Stimulated activated CD4-positive, alpha-beta T cell treated with anti-CD3 and anti-CD28 coated beads, Interleukin-15, amount 100 ng/mL, for 24 hours (primary cell): ENCODE data around the gene OLFML3.
A peak's percentile ranks its signal among the peaks of the same experiment; 100 is the strongest.
"Not testable (repeated sequence)": the region's sequence is repeated elsewhere in the genome, so short reads cannot be mapped to it uniquely, and the experiment has no call there.

Experiments
- DNase-seq: peaks from one replicate; pipeline ENCODE4 v3.0.0-alpha.2; 2020

OLFML3 gene, protein sequence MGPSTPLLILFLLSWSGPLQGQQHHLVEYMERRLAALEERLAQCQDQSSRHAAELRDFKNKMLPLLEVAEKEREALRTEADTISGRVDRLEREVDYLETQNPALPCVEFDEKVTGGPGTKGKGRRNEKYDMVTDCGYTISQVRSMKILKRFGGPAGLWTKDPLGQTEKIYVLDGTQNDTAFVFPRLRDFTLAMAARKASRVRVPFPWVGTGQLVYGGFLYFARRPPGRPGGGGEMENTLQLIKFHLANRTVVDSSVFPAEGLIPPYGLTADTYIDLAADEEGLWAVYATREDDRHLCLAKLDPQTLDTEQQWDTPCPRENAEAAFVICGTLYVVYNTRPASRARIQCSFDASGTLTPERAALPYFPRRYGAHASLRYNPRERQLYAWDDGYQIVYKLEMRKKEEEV

DNA sequence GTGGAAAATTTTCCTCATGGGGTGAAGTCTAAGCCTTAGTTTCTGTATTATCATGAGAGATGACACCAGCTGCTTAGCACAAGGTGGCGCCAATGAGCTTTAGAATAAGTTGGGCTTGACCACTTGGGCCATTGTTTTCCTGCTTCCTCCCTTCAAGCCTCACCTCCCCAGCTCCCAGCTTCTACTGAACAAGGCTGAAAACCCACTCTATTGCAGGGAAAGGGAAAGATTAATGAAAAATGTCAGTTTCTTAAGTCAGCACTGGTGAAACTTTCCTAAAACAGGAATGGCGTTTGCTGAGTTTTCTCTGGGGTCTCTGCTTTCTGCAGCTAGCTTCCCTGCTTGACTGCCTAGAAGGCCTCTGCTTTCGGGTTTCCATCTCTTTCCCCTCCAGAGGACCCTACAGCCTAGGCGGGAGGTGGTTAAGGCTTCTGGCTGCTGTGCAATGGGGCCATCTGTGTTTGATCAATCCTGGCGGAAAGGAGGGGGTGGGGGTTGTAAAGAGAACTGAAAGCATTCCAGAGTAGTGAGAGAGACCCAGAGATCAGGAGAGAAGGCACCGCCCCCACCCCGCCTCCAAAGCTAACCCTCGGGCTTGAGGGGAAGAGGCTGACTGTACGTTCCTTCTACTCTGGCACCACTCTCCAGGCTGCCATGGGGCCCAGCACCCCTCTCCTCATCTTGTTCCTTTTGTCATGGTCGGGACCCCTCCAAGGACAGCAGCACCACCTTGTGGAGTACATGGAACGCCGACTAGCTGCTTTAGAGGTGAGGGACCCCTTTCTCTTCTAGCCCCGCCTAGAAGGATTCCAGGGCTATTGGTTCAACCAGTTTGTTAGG lies at the start of gene OLFML3:
OLFML3 (plus strand) TSS at position 612 of the 840 bp plus-strand sequence; CDS start at position 655, 43 bp downstream.
- peak; percentile 73 for DNase-seq

DNA sequence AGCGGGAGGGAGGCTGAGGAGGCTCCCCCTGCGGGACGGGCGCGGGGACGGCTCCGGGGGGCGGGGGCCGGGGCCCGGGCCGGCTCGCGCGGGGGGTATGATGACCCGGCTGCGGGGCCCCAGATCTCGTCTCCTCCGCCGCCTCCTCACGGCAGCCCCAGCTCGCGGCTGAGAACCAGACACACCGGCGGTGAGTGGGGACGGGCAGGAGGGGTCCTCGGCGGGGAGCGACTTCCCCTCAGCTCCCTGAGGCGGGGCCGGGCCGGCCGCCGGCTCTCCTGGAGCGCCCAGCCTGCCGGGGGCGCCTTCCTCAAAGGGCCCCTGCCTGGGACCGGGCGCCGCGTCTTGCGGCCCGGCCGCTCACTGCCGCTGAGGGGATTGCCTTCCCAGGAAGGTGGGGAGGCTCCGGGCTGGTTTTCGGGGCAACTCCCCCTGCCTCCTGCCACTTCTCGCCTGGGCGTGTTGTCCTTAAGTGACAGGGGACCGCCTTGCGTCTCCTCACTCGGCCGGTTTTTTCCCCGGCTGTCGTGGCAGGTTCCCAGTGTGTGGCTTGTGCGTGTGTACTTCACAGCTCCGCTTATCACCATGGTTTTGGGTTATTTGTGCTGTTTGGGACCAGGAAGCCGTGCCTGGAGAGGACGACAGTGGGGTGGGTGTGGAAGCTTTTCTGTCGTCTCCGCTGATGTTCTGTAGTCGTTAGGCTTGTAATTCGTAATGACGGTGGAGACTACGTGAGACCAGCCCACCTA lies 49.4 kb upstream of the OLFML3 start:
- peak; percentile 67 for DNase-seq

DNA sequence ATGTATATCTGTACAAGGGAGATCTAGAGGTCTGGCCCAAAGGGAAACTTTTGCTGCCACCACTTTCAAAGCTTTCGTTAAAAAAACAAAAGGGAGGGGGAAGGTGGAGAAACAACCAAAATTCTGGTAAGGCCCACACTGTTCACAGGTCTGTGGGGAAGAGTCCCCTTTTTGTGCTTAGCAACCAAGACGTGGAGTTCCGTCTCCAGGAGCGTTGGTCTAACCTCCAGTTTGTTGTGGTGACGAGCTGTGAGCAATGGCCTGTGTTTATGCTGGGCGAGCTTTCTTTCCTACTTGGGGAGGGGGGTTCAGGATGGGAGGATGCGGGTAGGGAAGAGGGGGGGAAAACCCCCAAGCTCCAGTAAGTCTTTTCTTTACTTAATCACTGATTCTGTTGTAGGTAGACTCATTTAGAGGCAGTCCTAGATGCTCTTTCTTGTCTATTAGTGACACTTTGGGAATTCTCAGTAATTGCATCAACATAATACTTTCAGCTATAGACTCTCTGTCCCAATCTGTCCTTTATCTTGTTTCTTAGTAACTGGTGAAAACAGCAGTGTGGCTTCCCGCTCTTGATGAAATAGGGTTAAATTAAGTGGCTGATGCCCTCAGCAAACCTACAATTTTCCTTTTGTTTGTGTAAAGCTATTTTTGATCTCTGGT lies 48.6 kb upstream of the OLFML3 start:
- peak; percentile 75 for DNase-seq

DNA sequence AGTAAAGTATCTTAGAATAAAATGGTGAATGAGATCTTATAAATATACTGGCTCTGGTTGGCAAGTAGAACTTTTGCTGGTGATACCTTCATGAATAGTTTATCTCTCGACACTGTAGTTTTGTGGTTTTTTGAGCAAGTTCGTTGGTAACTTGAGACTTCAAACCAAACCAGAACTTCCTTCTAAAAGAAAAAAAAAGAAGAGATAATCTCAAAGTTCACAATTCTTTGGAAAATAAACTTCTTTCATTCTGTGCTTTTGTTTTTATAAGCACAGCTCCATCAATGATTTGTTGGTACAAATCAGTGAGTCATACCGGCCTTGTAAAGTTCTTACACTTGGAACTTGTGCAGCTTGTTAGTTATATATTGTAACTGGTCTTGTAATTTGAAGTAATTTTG lies 47.8 kb upstream of the OLFML3 start:
- DNase-seq: no peak

DNA sequence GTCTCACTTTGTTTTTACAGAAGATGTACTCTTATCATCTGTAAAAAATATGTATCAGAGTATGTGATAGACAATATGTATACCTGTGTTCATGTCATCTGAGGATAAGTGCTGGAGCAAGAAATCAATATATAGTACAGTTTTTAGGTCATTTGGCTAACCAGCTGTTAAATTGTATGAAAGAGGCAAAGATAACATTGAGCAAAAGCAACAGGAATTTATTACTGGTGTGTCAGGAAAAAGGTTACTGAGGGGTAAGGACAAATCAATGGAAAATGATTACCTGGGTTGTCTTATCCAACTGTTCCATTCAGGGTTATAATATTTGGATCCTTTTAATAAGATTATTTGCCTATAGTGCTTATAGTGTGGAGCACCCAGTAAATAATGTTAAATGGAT lies 45.3 kb upstream of the OLFML3 start:
- no peak for DNase-seq

DNA sequence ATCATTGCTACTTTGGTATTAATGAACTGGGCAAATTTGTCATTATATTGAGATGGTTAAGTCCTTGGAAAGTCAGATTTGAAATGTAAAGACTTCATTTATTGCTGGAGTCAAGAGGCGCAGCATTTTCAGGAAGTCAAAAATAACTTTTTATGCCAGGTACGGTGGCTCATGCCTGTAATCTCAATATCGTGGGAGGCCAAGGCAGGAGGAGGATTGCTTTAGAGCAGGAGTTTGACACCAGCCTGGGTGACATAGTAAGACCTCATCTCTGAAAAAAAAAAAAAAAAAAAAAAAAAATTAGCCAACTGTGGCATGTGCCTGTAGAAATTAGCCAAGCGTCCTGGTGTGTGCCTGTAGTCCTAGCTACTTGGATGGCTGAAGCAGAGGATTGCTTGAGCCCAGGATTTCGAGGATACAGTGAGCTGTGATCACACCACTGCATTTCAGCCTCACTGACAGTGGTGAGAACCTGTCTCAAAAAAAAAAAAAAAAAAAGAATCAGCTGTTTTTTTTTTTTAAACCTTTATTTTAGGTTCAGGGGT lies 44.7 kb upstream of the OLFML3 start:
- no peak for DNase-seq

DNA sequence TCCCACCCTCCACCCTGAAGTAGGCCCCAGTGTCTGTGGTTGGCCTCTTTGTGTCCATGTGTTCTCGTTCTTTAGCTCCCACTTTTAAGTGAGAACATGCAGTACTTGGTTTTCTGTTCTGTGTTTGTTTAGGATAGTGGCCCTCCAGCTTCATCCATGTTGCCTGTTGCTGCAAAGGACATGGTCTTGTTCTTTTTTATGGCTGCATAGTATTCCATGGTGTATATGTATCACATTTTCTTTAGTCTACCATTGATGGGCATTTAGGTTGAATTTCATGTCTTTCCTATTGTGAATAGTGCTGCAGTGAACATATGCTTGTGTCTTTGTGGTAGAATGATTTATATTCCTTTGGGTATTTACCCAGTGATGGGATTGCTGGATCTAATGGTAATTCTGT lies 44.1 kb upstream of the OLFML3 start:
- no peak for DNase-seq

DNA sequence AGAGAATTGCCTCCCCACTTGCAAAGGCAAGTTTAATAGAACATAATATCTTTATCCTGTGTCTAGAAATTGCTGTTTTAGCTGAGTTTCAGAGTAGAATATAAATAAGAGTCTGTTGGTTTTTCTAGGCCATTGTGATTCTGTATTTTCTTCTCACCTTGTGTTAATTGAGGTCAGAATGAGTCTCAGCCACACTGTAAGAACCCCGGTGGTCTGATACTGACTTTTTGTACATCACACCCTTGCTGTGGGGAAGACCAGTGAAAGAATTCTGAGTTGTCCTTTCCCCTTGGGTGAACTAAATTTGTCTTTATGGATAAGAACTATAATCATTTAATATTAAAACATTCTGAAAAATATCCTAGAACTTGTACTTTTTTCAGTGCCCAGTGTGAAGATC lies 43.3 kb upstream of the OLFML3 start:
- DNase-seq: no peak

DNA sequence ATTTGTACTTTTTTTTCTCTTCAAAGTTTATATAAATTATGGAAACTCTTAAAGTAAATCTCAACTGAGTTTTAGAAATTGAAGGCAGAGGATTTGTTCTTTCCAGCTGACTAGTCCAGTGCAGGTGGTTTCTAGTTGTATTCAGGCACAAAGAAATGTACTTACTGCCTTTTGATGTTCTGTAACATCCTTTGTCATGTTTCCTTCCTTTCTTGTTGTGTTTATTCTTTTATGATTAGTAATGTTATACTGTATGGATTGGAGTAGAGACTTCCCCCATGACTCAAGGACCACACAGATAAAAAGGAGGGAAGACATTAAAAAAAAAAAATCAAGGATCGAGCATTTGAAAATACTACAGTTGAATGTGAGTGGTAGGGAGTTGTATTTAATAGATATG lies 42.1 kb upstream of the OLFML3 start:
- DNase-seq: no peak

DNA sequence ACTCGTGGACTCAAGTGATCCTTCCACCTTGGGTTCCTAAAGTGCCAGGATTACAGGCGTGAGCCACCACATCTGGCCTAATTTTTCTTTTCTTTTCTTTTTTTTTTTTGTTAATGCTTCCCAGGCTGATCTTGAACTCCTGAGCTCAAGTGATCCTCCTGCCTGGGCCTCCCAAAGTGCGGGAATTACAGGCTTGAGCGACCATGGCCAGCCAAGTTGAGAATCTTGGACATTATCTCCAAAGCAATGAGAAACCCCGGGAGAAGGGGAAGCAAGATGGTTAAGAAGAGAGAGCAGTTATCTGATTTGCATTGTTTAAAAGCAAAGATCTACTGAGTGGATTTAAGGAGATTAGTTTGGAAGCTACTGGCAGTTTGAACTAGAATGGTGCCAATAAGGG lies 41.1 kb upstream of the OLFML3 start:
- DNase-seq: no peak

DNA sequence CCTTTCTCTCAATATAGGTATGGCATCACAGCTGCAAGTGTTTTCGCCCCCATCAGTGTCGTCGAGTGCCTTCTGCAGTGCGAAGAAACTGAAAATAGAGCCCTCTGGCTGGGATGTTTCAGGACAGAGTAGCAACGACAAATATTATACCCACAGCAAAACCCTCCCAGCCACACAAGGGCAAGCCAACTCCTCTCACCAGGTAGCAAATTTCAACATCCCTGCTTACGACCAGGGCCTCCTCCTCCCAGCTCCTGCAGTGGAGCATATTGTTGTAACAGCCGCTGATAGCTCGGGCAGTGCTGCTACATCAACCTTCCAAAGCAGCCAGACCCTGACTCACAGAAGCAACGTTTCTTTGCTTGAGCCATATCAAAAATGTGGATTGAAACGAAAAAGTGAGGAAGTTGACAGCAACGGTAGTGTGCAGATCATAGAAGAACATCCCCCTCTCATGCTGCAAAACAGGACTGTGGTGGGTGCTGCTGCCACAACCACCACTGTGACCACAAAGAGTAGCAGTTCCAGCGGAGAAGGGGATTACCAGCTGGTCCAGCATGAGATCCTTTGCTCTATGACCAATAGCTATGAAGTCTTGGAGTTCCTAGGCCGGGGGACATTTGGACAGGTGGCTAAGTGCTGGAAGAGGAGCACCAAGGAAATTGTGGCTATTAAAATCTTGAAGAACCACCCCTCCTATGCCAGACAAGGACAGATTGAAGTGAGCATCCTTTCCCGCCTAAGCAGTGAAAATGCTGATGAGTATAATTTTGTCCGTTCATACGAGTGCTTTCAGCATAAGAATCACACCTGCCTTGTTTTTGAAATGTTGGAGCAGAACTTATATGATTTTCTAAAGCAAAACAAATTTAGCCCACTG lies 38.7 kb upstream of the OLFML3 start:
- peak; percentile 56 for DNase-seq

DNA sequence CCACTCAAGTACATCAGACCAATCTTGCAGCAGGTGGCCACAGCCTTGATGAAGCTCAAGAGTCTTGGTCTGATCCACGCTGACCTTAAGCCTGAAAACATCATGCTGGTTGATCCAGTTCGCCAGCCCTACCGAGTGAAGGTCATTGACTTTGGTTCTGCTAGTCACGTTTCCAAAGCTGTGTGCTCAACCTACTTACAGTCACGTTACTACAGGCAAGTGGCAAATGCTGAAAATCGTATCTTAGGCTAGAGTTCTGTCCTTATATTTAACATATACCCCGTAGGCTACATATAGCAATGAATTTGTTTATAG lies 38.1 kb upstream of the OLFML3 start:
- DNase-seq: no peak

DNA sequence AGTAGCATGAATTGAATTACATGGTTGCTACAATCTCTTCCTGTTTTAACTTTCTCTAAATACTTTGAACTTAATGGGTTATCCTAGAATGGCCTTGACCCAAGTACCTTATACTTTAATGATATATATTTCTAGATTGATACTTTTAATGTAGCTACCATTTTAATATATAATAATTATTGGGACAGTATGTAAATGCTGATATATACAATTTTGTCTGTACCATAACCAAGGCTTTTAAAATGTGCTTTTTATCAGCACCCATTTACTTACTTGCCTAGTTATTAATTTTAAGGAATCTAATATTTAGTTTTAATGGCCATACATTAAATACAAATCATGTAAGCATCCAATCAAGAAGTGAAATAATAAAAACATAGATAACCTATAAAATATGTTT lies 36.7 kb upstream of the OLFML3 start:
- DNase-seq: no peak

DNA sequence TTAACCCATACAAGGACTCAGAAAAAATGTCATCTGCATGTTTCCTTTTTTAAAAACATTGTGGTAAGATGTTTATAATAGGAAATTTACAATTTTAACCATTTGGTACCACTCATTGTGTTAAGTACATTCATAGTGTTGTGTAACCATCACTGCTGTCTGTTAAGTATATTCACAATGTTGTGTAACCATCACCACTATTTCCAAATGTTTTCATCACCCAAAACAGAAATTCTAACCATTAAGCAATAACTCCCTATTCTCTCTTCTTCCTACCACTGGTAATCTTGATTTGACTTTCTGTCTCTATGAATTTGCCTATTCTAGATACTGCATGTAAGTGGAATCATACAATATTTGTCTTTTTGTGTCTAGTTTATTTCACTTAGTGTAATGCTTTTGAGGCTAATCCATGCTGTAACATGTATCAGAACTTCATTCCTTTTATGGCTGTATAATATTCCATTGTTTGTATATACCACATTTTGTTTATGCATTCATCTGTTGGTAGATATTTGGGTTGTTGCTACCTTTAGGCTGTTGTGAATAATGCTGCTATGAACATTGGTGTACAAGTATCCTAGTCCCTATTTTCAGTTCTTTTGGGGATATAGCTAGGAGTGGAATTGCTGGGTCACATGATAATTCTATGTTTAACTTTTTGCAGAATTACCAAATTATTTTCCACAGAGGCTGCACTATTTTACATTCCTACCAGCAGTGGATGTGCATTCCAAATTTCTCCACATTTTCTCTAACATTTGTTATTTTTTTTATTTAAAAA lies 36.1 kb upstream of the OLFML3 start:
- DNase-seq: no peak

DNA sequence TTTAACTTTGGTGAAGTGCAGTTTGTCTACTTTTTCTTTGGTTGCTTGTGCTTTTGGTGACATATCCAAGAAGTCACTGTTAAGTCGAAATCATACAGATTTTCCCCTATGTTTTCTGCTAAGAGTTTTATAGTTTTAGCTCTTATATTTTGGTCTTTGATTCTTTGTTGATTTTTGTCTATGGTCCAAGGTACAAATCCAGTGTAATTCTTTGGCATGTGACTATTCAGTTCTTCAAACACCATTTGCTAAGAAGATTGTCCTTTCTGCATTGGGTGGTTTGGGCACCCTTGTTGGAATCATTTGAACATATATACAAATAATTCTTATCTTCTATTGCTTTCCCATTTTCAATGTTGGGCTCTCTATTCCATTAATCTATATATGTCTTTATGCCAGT lies 33.9 kb upstream of the OLFML3 start:
- DNase-seq: no peak

DNA sequence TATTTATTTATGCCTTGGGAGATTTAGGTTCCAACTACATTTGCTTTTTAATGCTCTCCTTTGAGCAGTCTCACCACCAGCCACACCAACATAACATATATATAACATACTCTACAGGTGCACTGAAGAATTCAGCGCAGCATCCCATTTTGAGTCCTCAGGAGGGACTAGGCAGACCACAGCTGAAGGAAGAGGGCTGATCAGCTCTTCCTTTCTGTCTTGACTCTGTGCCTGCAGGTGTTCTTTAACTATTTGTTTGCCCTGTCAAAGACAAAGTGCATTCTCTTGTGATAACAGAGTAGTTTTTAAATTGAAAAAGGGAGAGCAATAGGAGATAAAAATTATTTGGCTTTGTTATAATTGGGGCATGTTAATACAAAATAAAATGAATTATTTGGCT lies 33.2 kb upstream of the OLFML3 start:
- no peak for DNase-seq

DNA sequence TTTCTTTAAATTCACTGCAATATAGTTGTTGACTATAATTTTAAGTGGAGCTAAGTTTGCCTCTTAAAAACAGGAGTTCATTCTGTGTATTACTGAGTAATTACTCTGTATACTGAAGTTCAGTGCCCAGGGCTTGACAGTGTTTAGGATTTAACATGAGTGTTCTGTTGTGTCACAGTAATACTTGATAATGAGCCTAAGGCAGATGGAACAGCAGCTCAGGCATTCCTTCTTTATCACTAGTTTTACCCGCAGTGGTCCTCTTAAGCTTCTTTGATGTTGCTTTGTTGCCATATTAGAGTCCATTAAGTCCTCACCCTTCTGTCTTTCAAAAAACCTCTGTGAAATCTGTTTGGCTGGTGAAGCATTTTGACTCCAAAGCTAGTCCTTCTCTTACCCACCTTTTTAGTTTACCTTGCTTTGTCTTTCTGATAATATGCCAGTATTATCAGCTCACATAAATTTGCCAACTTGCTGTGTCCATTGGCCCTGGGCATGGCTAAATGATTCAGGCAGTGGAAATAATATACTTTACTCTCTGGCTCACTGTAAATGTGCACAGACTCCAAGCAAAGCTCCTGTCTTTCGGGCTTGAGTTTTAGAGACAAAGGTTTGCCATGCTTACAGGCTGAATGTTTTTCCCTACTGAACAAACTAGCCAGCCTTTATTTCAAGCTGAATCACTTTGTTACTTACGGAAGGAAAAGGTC lies 32.4 kb upstream of the OLFML3 start:
- no peak for DNase-seq

DNA sequence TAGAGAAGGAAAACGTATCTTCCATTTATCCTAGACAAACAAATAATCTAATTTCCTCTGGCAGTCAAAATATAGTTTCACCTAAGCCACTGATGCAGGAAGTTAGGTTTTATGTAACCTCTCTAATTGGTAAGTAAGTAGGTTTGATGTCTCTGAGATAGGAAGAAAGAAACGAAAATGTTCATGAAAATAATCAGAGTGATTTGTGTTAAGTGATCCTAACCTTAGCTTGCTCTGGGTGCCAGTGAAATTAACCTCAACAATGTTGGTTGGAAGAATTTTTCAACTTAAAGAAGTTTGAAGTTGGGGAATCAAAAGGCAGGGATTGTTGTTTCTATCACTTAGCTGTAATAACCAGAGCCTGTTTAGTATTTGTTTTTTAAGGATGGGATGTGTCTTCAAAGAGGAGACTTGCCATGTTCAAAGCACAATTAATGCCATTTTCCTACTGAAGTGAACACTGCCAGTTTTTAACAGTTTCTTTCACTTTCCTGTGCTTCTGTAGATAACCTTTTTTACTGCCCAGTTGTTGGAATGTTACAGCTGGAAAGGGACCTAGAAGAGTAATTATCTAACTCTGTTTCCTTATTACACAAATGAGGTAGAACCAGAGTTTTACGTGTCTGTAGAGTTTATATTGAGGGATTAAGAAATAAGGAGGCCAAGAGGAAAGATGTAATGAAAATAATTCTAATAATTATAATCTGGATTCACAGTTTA lies 31.7 kb upstream of the OLFML3 start:
- no peak for DNase-seq

DNA sequence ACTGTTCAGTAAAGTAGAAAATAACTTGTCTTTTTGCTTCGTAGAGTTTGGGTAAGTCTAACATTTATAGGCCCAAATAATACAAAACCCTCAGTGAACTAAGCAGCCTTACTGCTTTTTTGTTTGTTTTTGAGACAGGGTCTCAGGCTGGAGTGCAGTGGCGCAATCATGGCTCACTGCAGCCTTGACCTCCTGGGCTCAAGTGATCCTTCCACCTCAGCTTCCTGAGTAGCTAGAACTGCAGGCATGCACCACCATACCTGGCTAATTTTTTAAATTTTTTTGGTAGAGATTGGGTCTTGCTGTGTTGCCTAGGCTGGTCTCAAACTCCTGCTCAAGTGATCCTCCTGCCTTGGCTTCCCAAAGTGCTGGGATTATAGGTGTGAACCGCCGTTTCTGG lies 31.1 kb upstream of the OLFML3 start:
- DNase-seq: not testable (repeated sequence)

DNA sequence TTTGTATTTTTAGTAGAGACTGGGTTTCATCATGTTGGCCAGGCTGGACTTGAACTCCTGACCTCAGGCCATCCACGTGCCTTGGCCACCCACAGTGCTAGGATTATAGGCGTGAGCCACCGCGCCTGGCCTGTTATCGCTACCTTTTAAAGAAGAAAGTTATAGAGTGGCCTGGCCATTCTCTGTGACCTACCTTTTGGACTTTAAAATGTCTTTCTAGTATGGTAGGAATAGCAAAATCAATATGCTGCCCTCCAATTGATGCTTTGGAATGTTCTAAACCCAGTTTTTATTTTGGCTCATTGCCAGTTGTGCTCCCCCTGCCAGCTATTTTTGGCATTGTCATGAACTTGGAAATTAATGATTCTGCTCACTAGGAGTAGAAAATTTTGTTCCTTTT lies 30.3 kb upstream of the OLFML3 start:
- DNase-seq: no peak
